ENCODE results near the gene KIR2DL4. TPM values are rescaled to one million over a fixed set of nuclear protein-coding genes. Genes with fewer than 3 reads are reported as not detected.
A peak's percentile ranks its signal among the peaks of the same experiment; 100 is the strongest.
"Not testable (repeated sequence)": the region's sequence is repeated elsewhere in the genome, so short reads cannot be mapped to it uniquely, and the experiment has no call there.

Gene KIR2DL4
- total and polyA plus RNA-seq, 2 of the 13 experiments (the other 11 are each of a cell fraction or from before 2014, with no cell fraction given) = not detected

DNA sequence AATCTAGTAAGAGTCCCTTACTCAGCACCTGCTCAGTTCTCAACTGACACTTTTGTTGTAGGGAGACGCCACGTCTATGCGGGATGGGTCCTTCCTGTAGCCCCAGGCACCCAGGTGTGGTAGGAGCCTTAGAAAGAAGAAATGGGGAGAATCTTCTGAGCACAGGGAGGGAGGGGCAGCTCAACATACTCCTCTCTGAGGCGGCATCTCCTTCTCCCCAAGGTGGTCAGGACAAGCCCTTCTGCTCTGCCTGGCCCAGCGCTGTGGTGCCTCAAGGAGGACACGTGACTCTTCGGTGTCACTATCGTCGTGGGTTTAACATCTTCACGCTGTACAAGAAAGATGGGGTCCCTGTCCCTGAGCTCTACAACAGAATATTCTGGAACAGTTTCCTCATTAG is 1.2 kb downstream of the KIR2DL4 start (continued):
- TF ChIP-seq ZNF598 (CRISPR knock-in tag; IDR thresholded peaks at IDR 0.05; ENCODE audit: borderline replicate concordance) = no peak

DNA sequence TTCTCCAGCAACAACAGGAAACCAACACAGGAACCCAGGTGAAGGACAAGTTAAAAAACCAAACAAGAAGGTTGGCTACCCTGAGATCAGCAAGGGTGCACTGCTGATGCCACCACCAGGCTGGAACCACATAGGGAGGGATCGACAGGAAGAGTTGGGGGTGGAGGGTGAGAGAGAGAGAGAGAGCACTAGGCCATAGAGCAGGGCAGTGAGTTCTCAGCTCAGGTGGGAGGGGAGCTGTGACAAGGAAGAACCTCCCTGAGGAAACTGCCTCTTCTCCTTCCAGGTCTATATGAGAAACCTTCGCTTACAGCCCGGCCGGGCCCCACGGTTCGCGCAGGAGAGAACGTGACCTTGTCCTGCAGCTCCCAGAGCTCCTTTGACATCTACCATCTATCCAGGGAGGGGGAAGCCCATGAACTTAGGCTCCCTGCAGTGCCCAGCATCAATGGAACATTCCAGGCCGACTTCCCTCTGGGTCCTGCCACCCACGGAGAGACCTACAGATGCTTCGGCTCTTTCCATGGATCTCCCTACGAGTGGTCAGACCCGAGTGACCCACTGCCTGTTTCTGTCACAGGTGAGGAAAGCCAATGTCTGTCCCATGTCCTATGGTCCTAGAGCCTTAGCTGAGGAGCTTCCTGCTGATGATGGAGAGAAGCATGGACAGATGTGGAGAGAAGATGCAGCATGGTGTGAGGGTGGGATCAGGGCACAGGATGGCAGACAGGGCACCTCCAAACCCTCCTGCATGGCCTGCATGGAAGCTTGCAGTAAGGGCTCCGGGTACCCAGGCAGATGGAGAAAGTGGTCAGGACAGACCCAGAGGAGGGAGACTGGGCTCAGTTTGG is 2.5 kb downstream of the KIR2DL4 start:
- DNase-seq (ENCODE audit: low spot score) (no peak), ATAC-seq (no peak), FAIRE-seq (no peak)
- H3K4me2 ChIP-seq (ENCODE audit: low read depth, low read length) = no peak overlapping the region
- in situ Hi-C loops (cut with HindIII; ENCODE audit: extremely low pct_ligation_motif_present, low pct_unique_long_range_greater_than_20kb) (no loop called here), intact Hi-C loops (cut with micrococcal nuclease; ENCODE audit: unreplicated experiment) (no loop called here)
- no peaks in the 10 kb centered on the region for H3K4me1 ChIP-seq (ENCODE audit: insufficient read depth, low read length)
- CTCF ChIA-PET (ENCODE audit: low intra/inter-chr PET ratio, low total read pairs) = no interaction called here
- no peak overlapping the region for H2AFZ ChIP-seq (ENCODE audit: low read length)
- H3K27me3 ChIP-seq (ENCODE audit: control insufficient read depth in 1 of 2, insufficient read depth in 2 of 2, low read length in 2 of 2) = peaks cover 0 to 2% of the 10 kb centered on the region in 2 experiments; a peak in 1 of 5 replicates
- no peak for TF ChIP-seq PHF20 (CRISPR knock-in tag; IDR thresholded peaks at IDR 0.05)
- no peak for TF ChIP-seq ZC3H4 (CRISPR knock-in tag; IDR thresholded peaks at IDR 0.05; ENCODE audit: borderline replicate concordance)
- TF ChIP-seq, protein P1, sequence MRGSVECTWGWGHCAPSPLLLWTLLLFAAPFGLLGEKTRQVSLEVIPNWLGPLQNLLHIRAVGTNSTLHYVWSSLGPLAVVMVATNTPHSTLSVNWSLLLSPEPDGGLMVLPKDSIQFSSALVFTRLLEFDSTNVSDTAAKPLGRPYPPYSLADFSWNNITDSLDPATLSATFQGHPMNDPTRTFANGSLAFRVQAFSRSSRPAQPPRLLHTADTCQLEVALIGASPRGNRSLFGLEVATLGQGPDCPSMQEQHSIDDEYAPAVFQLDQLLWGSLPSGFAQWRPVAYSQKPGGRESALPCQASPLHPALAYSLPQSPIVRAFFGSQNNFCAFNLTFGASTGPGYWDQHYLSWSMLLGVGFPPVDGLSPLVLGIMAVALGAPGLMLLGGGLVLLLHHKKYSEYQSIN (CRISPR knock-in tag; IDR thresholded peaks at IDR 0.05; ENCODE audit: borderline replicate concordance) = no peak
- H3K79me2 ChIP-seq (ENCODE audit: insufficient read depth, low read length) = no peaks in the 10 kb centered on the region
- POLR2A ChIA-PET = no interaction called here
- H4K20me1 ChIP-seq (ENCODE audit: insufficient read depth, low read length) = no peaks in the 10 kb centered on the region
- WGBS (ENCODE audit: low lambda C conversion rate) = 16% methylated on average over 7 of the region's 14 CpGs
- no peak overlapping the region for H3K4me3 ChIP-seq (replicated peaks in 1 of 3; ENCODE audit: insufficient read depth in 1 of 3, low read depth in 2 of 3, low read length in 3 of 3)
- H3K36me3 ChIP-seq (replicated peaks in 1 of 2; ENCODE audit: control insufficient read depth in 1 of 2, insufficient read depth in 2 of 2, low read length in 2 of 2) = no peaks in the 10 kb centered on the region
- no peak overlapping the region for H3K27ac ChIP-seq (ENCODE audit: extremely low read length, insufficient read depth, low read length)
- H3K9me3 ChIP-seq (ENCODE audit: low read length) = no peaks in the 10 kb centered on the region
- no peak overlapping the region for H3K9ac ChIP-seq (ENCODE audit: insufficient read depth, low read depth, low read length)
- BruUV-seq (replicated peaks) = no TSS peak

DNA sequence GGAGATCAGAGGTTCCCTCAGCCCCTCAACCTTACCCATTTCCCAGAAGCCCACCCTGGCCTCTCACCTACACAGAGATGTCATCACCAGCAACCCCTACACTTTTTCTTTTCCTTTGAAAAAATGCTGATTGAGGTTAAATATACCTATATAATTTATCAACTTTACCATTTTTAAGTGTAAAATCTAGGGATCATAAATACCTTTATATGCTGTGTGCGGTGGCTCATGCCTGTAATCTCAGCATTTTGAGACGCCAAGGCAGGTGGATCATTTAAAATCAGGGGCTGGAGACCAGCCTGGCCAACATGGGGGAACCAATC is 3.1 kb downstream of the KIR2DL4 start:
- H3K4me1 ChIP-seq (ENCODE audit: insufficient read depth, low read length) = no peaks in the 10 kb centered on the region
- no peaks in the 10 kb centered on the region for H4K20me1 ChIP-seq (ENCODE audit: insufficient read depth, low read length)
- CTCF ChIA-PET (ENCODE audit: low intra/inter-chr PET ratio, low total read pairs) = no interaction called here
- intact Hi-C loops (cut with micrococcal nuclease; ENCODE audit: unreplicated experiment) (no loop called here), in situ Hi-C loops (cut with HindIII; ENCODE audit: extremely low pct_ligation_motif_present, low pct_unique_long_range_greater_than_20kb) (no loop called here)
- no peaks in the 10 kb centered on the region for H3K9me3 ChIP-seq (ENCODE audit: low read length)
- H3K36me3 ChIP-seq (replicated peaks in 1 of 2; ENCODE audit: control insufficient read depth in 1 of 2, insufficient read depth in 2 of 2, low read length in 2 of 2) = no peaks in the 10 kb centered on the region
- peak; percentile 33; the same call in 1 of the 2 replicates for TF ChIP-seq MAFF (IDR thresholded peaks at IDR 0.05; ENCODE audit: low read depth, low read length)
- TF ChIP-seq MAFK (conservative IDR thresholded peaks at IDR 0.05 in 1 of 2, IDR thresholded peaks at IDR 0.05 in 1 of 2; ENCODE audit: low read length in 2 of 2) = peak; percentile 42 to 61; a peak in 3 of 4 replicates
- TF ChIP-seq MIXL1 (CRISPR knock-in tag; IDR thresholded peaks at IDR 0.05) = no peak
- DNase-seq (ENCODE audit: low spot score) (no peak), FAIRE-seq (no peak), ATAC-seq (no peak)
- H3K4me2 ChIP-seq (ENCODE audit: low read depth, low read length) = no peak overlapping the region
- no TSS peak for BruUV-seq (replicated peaks)
- H3K79me2 ChIP-seq (ENCODE audit: insufficient read depth, low read length) = no peaks in the 10 kb centered on the region
- no peak overlapping the region for H3K9ac ChIP-seq (ENCODE audit: insufficient read depth, low read depth, low read length)
- H3K27ac ChIP-seq (ENCODE audit: extremely low read length, insufficient read depth, low read length) = no peak overlapping the region
- H3K27me3 ChIP-seq (ENCODE audit: control insufficient read depth in 1 of 2, insufficient read depth in 2 of 2, low read length in 2 of 2) = peaks cover 0 to 2% of the 10 kb centered on the region in 2 experiments; a peak in 1 of 5 replicates
- H3K4me3 ChIP-seq (replicated peaks in 1 of 3; ENCODE audit: insufficient read depth in 1 of 3, low read depth in 2 of 3, low read length in 3 of 3) = no peak overlapping the region
- 17% methylated on average over 2 of the region's 2 CpGs for WGBS (ENCODE audit: low lambda C conversion rate)
- no peak overlapping the region for H2AFZ ChIP-seq (ENCODE audit: low read length)
- POLR2A ChIA-PET = no interaction called here

DNA sequence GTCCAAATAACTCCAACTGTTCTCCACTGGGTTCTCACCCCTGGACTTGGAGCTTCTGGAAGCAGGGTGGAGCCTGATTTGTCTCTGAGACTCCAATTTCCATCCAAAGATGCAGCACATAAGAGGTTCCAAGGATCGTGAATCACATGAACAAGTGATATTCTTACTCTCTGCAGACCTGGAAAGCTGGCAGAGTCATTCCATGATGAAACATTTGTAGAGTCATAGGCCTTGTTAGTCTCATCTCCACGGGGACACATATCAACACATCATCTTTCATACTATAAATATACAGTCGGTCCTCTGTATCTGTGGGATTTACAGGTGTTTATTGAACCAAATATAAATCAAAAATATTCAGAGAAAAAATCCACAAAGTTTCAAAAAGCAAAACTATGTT is 11.2 kb downstream of the KIR2DL4 start:
- H3K36me3 ChIP-seq (replicated peaks in 1 of 2; ENCODE audit: control insufficient read depth in 1 of 2, insufficient read depth in 2 of 2, low read length in 2 of 2); DNase-seq (ENCODE audit: low spot score); ATAC-seq; H3K4me1 ChIP-seq (ENCODE audit: insufficient read depth, low read length); H3K79me2 ChIP-seq (ENCODE audit: insufficient read depth, low read length); H3K9me3 ChIP-seq (ENCODE audit: low read length); H3K4me3 ChIP-seq (replicated peaks in 1 of 3; ENCODE audit: insufficient read depth in 1 of 3, low read depth in 2 of 3, low read length in 3 of 3); H2AFZ ChIP-seq (ENCODE audit: low read length); H3K4me2 ChIP-seq (ENCODE audit: low read depth, low read length); CTCF ChIA-PET (ENCODE audit: low intra/inter-chr PET ratio, low total read pairs); H4K20me1 ChIP-seq (ENCODE audit: insufficient read depth, low read length); intact Hi-C loops (cut with micrococcal nuclease; ENCODE audit: unreplicated experiment); H3K27me3 ChIP-seq (ENCODE audit: control insufficient read depth in 1 of 2, insufficient read depth in 2 of 2, low read length in 2 of 2); FAIRE-seq; H3K9ac ChIP-seq (ENCODE audit: insufficient read depth, low read depth, low read length); in situ Hi-C loops (cut with HindIII; ENCODE audit: extremely low pct_ligation_motif_present, low pct_unique_long_range_greater_than_20kb); H3K27ac ChIP-seq (ENCODE audit: extremely low read length, insufficient read depth, low read length); POLR2A ChIA-PET; BruUV-seq (replicated peaks): not testable (repeated sequence)
- WGBS (ENCODE audit: low lambda C conversion rate) = 3% methylated on average over 3 of the region's 3 CpGs

Measured in HepG2 (cell line).